DMS 273 (cell line): ENCODE measurements around the gene UNC119B.

ENCODE experiments used
- DNase-seq: peaks from one replicate; lab custom pipeline; 2025; ENCODE audit not compliant: unreplicated experiment; lab: John Stamatoyannopoulos, UW

Gene UNC119B

GRCh38 chr12:120687578-120688289 is 22.5 kb upstream of the UNC119B start:
- peak; percentile 38 for DNase-seq

GRCh38 chr12:120688527-120689071 is 21.7 kb upstream of the UNC119B start:
- peak; percentile 35 for DNase-seq

- DNase-seq: no peak
Measured at GRCh38 chr12:120689397-120690082, 20.7 kb upstream of the UNC119B start.

- DNase-seq: no peak
Measured at GRCh38 chr12:120690083-120690450, 20.2 kb upstream of the UNC119B start.

GRCh38 chr12:120690978-120691377 is 19.3 kb upstream of the UNC119B start:
- no peak for DNase-seq

- DNase-seq: peak; percentile 25
Measured at GRCh38 chr12:120692524-120693033, 17.7 kb upstream of the UNC119B start.

GRCh38 chr12:120693848-120694247 is 16.4 kb upstream of the UNC119B start:
- no peak for DNase-seq

- no peak for DNase-seq
Measured at GRCh38 chr12:120696626-120697025, 13.6 kb upstream of the UNC119B start.

- no peak for DNase-seq
Measured at GRCh38 chr12:120697344-120697743, 12.9 kb upstream of the UNC119B start.

GRCh38 chr12:120698665-120699064 is 11.6 kb upstream of the UNC119B start:
- no peak for DNase-seq

- no peak for DNase-seq
Measured at GRCh38 chr12:120699553-120699952, 10.7 kb upstream of the UNC119B start.

GRCh38 chr12:120700886-120701285 is 9.4 kb upstream of the UNC119B start:
- no peak for DNase-seq

GRCh38 chr12:120702637-120703036 is 7.6 kb upstream of the UNC119B start:
- DNase-seq: no peak

GRCh38 chr12:120703311-120703942 is 6.8 kb upstream of the UNC119B start:
- no peak for DNase-seq

GRCh38 chr12:120705618-120706017 is 4.6 kb upstream of the UNC119B start:
- no peak for DNase-seq

- no peak for DNase-seq
Measured at GRCh38 chr12:120706029-120706428, 4.2 kb upstream of the UNC119B start.

- no peak for DNase-seq
Measured at GRCh38 chr12:120708651-120709050, 1.6 kb upstream of the UNC119B start.

- DNase-seq: peak; percentile 28
Measured at GRCh38 chr12:120710805-120711296, 593 bp downstream of the UNC119B start.

GRCh38 chr12:120711411-120711810 is 1.2 kb downstream of the UNC119B start:
- no peak for DNase-seq

GRCh38 chr12:120712610-120713009 is 2.4 kb downstream of the UNC119B start:
- no peak for DNase-seq

- peak; percentile 86 for DNase-seq
Measured at GRCh38 chr12:120713861-120714482, 3.7 kb downstream of the UNC119B start.
